Embryonic facial prominence (tissue), 1 donor: ENCODE data around the gene ADSS2.
"Not testable (repeated sequence)": the region's sequence is repeated elsewhere in the genome, so short reads cannot be mapped to it uniquely, and the experiment has no call there.

Experiments used
- DNase-seq: peaks from one replicate; pipeline ENCODE4 v3.0.0-alpha.2; 2016; ENCODE audit errors: extremely low spot score

Gene ADSS2

DNA sequence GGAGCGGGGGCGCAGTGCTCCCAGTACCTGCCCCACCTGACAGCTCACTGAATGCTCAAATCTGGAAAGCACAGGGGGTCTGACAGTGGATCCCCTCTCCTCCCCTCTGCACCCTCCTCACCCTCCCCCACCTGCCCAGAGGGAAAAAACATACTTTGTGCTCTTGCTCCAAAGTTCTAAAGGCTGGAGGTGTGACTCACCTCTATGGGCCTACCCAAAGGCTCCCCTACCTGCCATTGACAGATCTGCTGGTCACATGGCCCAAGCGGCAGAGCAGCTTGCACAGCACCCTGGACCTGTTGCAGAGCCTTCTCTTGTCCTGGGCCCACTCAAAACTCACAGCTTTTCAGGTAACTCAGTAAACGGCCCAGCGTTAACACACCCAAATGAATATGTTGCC, 55.7 kb downstream of the ADSS2 start:
- DNase-seq: no peak

DNA sequence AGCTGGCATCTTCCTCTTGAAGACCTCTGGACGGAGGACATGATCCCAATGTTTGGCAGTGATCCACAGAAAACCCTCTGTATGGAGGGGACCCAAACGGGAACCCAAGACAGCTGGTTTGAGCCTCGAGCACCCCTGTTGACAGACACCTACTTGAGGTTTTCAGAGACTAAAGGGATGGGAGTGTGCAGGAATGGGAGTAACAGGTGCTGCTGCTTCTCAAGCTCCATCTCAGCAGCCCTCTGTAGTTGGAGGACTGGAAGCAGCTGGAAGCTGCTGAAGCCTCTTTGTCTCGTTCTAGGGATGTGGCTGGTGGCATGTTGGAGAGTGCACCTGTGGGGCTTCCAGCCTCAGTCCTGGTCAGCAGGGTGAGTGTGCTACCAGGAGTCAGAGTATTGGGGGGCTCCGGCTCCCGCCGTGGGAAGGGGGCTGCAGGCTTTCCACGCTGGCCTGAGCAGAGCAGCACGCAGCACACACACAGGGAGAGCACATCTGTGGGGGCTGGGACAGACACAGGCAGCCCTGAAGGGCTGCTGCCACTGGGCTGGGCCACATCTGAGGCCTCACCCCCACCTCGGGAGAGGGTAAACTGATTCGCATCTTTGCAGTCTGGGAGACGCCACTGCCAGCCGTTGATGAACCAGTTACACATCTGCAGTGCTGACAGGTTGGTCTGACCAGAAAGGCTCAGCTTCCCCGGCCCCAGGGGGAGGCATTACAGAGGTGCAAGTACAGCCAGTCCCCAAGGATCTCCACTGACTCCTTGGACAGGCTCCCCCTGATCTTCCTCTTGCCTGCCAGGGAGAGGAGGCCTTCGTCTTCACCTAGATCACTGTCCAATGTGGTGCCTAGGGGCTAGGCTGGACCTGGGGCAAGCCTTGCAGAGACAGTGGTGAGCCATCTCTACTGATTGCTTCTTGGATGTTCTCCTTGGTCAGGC, 56.6 kb downstream of the ADSS2 start:
- no peak for DNase-seq

DNA sequence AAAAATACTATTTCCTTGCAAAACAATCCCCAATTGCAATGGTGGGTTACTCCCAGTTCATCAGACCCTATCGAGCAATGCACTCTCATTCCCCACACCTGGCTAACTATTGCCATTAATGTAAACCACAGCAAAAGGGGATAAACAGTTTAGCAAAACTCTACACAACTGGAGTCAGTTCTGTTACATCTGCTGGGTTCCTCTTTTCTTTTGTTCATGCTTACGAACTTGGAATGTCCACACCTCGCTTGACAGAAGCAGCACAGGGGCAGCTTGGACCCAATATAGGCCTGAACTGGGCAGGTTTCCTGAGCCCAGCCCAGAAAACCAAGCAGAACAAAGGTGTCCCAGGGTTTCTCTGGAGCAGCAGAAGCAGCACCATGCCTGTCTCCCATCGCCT, 57.4 kb downstream of the ADSS2 start:
- no peak for DNase-seq

DNA sequence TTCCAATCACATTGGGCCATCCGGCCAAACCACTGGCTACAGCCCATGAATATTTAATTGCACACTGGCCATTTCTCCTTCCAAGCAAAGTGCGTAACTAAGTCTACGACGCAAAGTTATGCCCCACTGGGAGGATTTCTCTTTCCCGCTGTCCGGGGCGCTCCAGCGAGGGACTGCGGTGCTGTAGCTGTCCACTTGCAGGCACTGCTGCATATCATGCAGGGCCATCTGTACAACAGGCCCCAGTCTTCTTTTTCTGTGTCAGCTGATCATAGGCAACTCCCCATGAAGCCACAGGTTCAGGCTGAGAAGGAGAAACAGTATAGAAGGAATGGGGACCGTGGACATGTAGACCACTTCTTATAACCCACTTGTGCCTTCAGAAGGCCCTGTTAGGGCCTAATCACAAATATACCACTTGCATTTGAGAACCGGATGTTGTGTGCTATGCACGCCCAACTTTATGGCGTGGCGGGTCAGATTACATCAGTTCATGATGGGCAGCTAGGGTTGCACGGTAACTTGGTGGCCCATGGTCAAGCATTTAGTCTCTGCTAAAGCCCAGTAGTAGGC, 58.0 kb downstream of the ADSS2 start:
- no peak for DNase-seq

DNA sequence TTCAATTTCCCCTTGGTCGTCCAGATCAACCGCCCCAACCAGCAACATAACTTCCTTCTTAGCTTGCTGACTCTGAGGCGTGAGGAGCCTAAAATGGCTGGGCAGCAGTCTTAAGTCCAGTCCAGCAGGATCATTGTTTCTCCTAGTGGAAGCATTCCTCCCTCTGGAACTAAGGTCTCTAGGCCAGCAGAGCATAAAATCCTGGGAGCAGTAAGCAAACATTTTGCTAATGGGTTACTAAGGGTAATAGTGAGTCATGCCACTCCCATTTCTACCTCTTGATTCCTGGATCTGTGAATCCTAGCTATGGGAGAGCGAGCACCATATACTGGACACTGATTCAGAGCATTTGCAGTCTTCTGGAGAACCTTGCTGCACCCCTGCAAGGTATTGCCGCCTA, 59.9 kb downstream of the ADSS2 start:
- no peak for DNase-seq

DNA sequence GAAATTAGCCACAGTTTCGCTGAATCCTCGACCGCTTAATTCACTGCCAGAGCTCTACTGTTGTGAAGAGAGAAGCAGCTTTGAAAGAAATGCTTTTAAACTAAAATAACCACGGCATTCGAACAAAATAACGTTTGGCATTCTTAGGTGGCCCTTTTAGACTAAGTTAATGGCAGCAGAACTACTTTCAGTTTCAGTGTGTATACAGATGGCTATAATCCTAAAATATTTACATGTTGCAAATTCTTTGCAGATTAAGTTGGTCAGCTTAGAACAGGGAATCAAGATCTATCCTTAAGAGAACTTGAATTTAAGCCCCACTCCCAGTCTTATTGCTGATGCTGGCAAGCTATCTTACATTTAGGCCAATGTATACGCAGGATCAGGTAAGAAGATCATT, 62.7 kb downstream of the ADSS2 start:
- no peak for DNase-seq

DNA sequence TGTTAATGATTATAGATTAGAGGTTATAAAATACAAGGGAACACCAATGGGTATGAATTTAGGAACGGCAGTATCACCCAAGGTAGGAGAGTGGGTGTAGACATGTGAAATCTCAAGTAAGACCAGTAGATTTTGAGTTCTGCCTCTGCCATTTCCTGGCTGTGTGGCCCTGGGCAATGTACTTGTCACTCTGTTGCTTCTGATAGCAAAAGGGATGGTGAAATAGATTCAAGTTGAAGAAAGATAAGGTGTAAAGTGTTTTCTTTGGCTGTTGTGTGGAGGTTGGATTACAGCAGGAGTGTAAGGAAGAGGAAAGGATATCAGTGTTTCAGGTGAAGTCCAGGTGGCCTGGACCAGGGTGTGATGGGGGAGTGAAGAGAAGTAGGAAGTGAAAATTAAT, 64.3 kb downstream of the ADSS2 start:
- DNase-seq: no peak

DNA sequence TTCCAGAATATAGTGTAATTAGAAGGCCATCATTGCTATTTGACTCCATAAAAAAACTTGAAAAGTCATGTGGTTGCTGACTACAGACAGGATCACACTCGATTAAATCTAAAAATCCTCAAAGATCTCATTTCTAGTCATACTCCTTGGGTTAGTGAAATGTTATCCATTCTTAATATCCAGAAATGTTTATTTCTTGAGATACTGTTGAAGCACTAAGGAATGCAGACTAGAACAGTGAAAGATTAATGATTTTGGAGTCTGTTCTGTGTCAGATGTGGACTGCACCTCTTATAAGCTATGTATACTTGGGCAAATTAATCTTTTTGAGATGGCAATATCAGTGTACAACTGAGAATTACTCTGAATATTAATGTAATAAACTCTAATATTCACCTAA, 65.1 kb downstream of the ADSS2 start:
- no peak for DNase-seq

DNA sequence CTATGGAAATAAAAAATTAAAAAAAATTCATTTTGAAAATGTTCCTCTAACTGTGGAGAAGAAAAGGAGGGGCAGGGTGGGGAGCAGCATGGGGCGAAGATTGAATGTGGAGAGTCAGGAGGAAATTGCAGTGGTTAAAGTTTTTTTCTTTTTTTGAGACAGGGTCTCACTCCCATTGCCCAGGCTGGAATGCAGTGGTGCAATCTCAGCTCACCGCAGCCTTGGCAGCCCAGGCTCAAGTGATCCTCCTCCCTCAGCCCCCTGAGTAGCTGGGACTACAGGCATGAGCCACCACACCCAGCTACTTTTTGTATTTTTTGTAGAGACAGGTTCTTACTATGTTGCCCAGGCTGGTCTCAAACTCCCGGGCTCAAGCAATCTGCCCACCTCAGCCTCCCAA, 67.6 kb downstream of the ADSS2 start:
- DNase-seq: no peak

DNA sequence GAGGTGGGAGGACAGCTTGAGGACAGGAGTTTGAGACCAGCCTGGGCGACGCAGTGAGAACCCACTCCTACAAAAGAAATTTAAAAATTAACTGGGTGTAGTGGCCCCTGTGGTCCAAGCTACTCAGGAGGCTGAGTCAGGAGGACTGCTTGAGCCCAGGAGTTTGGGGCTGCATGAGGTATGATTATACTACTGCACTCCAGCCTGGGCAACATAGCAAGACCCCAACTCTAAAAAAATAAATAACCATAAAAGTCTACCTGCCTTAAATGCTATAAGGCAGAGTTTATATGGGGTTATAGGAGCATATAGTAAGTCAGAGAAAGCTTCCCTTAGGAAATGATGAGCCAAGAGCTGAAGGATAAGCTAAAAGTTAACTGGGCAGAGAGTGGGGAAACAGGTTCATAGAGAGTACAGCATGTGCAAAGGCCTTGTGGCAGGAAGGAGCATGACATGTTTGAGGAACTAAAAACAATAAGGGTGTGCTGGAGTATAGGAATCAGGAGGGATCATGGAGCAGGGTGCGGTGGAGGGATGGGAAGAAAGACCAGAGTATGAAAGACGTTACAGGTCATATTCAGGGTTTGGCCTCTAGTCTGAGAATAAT, 68.3 kb downstream of the ADSS2 start:
- no peak for DNase-seq

DNA sequence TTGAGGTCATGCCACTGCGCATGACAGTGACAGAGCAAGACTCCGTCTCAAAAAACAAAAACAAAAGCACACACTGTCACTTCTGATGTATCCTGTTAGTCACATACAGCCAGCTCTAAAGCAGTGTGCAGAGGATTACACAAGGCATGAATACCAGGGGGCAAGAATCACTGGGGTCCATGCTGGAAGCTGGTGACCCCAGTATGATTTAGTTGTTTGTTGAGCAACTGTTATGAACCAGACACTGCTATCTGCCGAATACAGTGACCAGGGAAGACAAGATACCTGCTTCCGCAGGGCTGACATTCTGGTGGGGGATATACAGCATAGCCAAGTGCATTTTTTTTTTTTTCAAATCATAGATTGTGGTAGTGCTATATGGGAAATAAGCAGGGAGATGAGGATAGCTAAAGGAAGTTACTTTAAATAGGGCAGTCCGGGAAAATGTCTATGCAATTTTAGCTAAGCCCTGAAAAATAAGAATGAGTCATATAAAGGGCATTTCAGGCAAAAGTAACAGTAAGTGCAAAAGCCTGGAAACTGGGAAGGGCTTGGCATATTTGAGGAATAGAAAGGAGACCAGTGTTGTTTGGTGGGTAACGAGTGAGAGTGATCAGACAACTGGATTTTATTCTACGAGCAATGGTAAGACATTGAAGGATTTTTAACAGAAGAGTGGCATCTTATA, 69.7 kb downstream of the ADSS2 start:
- DNase-seq: no peak

DNA sequence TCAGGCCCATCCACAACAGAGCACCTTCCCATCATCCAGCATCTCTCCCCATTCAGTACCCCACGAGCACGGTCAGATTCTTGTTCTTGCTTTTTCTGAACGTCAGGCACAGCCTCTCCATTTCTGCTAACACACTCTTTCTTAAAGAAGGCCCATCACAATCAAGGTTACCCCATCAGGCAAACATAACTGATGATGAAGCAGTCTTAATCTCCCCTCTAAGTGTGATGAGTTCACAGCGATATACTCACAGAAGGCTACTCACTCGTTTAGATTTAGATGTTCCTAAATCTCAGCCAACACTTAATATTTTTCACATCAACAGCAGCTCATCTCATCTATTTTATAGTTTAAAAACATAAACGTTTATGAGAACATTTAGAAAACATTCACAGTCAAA, 75.6 kb downstream of the ADSS2 start:
- no peak for DNase-seq

DNA sequence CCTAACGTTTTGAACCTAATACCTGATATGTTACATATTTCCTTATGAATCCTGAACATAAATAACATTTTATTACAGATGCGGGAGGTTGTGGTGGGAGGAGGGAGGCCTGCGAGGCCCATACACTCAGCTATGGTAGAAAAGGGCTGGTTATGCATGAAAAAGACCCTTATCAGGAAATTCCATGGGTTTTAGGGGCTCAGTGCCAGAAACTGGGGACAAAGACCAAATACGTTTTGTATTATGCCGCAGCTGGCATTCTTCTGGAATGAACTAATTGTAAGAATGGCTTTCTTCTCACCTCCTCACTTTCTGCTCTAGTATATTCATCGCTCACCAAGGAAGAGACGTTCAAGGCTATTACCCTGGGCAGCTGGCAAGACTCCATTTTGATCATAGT, 76.7 kb downstream of the ADSS2 start:
- DNase-seq: no peak

DNA sequence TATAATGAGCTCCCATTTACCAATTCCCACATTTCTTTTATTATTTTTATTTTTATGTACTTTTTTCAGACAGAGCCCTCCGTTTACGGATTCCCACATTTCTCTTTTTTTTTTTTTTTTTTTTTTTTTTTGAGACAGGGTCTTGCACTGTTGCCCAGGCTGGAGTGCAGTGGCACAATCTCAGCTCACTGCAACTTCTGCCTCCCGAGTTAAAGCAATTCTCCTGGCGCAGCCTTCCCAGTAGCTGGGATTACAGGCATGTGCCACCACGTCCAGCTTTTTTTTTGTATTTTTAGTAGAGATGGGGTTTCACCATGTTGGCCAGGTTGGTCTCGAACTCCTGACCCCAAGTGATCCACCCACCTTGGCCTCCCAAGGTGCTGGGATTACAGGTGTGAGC, 77.2 kb downstream of the ADSS2 start:
- not testable (repeated sequence) for DNase-seq

DNA sequence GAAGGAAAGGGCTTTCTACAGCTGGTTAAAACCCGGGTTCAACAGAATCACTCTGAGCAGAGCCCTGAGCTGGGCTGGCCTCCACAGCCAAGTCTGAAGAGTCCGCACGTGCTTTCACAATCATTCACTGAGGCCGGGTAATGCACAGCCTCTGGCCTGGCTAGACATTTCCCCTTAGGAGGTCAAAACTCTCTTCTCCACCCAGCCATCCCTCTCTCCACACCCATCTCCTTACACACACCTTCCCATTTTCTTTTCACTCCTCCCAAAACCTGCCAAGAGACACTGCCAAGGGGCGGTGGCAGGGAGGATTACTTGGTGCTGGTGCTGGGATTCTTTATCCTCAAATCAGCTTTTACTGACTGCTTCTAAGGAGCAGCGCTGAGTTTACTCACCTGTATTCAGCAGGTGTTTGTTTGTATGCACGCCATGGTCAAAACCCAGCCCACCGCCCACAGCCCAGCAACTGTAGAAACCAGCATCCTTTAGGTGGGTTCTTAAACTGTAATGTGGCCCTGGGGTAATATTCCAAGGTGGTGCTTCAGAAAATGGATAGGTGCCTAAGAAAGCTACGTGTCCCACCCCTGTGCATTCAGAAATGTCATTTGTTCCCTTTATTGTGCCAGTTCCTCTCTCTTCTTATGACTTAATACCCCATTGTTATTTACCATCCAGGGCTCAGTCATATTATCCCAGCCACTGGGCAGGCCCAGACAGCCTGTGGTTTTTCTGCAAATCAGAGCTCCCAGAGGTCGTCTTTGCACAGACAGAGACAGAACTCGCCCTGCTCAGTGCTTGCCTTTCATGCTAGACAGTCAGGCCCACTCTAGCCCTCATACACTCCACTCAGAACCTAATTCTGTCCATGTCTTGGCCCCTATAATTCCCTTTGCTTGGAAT, 80.2 kb downstream of the ADSS2 start:
- no peak for DNase-seq

DNA sequence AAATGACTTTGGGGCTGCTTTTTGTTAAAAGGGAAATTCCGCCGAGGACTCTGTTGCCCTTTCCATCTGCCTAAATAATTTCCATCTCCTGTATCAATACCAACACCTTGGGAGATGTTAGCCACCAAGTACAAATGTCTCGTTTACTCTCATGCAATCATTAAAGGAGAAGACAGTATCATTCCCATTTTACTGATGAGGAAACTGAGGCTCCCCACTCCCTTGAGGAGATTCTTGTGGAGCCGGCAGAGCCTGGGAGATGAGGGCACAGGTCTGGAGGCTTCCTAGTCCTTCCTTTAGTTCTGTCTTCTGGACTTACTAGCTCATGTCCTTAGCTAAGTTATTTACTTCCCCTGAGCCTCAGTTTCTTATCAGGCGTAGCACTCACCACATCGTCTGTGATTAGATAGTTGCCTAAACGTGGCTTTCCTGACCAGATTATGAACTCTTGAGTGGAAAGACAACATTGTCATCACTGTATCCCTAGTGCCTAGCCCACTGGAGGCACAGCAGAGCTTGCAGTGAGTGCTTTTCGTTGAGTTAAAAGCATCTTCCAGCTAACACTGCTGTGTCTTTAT, 81.6 kb downstream of the ADSS2 start:
- no peak for DNase-seq

DNA sequence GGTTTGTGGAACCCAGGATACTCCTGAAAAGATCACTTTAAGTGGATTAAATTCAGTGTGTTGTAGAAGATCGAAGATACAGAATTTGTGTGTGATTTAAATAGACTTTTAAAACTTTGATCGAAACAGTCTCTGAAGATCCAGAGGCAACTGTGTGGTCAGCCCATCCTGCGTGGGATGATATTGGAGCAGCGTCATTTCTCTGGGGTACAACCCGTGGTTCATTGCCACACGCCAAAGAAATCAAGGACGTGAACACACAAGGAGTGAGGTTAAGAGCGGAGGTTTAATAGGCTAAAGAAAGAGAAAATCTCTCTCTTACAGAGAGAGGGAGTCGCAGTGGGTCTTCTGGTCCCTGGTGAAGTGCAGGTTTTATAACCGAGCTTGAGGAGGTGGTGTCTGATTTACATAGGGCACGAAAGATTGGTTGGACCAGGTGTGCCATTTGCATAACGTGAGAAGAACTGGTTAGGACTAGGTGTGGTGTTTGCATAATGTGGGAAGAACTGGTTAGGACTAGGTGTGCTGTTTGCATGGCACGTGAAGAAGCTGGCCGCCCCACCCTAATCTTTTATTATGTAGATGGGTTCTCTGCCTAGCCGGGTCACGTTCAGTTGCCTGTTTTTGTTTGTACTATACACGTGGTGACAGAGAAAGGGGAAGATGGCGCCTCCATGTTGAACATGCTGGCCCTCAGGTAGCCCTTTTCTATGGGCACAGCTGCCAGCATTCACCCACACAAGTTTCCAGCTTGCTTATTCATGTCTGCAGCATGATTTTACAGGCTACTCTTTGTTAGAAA, 82.3 kb downstream of the ADSS2 start:
- no peak for DNase-seq

DNA sequence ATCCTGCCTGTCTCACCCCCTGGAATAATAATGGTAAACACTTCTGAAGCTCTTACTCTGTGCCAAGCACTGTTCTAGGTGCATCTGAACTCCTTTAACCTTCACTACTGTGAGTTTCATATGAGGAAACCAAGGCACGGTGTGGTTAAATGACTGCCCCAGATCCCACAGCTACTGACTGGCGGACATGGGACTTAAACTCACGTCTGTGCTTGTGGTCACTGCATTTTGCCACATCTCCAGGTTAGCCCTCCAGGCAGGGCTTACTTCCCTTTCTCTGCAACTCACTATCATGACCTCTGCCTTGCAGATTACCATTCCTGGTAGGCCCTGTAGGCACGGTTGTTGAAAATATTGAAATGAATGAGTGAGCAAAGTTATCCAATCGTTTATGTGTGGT, 83.4 kb downstream of the ADSS2 start:
- DNase-seq: no peak

DNA sequence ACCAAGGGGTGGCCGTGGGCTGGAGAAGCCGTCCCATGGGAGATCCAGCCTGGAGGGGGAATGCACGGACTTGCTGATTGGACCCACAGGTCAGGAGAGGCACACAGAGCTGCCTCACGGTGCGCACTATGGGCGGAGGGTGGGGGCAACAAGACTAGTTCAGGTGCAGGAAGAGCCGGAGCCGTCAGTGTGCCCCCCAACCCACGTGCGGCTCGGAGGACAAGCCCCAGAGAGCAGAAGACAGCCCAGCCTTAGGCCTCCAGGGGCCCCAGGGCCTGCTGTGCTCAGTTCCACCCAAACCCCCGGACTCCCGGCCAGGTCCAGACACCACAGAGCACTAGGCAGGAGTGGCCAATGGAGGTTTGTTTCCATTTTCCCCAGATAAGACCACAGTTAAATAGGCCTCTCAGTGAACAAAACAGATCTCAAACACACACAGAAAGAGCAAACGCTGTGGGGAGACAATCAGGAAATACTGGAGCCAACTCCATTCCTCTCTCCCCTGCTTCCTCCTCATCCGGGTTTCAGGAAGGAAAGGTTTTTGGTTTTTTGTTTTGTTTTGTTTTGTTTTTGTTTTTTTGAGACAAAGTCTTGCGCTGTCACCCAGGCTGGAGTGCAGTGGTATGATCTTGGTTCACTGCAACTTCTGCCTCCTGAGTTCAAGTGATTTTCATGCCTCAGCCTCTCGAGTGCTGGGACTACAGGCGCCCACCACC, 84.2 kb downstream of the ADSS2 start:
- no peak for DNase-seq

DNA sequence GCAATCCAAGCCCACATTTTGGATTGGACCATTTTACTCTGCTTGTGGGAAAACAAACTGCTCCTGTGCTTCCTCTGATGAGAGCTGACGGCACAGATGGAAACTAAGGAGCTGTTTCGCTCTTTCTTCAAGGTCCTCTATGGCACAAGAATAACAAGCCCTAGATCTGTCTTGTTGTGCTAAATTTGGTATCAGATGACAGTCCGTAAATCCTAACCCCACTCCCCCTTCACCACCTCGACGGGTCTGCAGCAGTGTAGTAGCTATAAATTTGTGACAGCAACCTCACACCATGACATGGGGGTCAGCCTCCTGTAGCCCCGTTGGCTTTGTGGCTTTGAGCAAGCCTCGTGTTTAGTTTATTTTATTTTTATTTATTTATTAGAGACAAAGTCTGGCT, 85.9 kb downstream of the ADSS2 start:
- no peak for DNase-seq
